Measurements from ENCODE around the gene TMUB1.
A peak's percentile ranks its signal among the peaks of the same experiment; 100 is the strongest.
"Not testable (repeated sequence)": the region's sequence is repeated elsewhere in the genome, so short reads cannot be mapped to it uniquely, and the experiment has no call there.

TMUB1 gene

DNA sequence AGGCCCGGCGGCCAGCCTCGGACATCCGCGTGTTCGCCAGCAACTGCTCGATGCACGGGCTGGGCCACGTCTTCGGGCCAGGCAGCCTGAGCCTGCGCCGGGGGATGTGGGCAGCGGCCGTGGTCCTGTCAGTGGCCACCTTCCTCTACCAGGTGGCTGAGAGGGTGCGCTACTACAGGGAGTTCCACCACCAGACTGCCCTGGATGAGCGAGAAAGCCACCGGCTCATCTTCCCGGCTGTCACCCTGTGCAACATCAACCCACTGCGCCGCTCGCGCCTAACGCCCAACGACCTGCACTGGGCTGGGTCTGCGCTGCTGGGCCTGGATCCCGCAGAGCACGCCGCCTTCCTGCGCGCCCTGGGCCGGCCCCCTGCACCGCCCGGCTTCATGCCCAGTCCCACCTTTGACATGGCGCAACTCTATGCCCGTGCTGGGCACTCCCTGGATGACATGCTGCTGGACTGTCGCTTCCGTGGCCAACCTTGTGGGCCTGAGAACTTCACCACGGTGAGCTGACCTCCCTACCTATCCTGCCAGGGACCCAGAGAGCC, 34.3 kb downstream of the TMUB1 start:
- no peak for DNase-seq

- no peak for DNase-seq
These were observed 35.1 kb downstream of the TMUB1 start, which contains the start of gene ASIC3 for GRCh38 chr7:151047976-151048815. TSS of gene ASIC3 (plus strand) at chr7:151048531. CDS start at chr7:151048886, 355 bp downstream.

DNA sequence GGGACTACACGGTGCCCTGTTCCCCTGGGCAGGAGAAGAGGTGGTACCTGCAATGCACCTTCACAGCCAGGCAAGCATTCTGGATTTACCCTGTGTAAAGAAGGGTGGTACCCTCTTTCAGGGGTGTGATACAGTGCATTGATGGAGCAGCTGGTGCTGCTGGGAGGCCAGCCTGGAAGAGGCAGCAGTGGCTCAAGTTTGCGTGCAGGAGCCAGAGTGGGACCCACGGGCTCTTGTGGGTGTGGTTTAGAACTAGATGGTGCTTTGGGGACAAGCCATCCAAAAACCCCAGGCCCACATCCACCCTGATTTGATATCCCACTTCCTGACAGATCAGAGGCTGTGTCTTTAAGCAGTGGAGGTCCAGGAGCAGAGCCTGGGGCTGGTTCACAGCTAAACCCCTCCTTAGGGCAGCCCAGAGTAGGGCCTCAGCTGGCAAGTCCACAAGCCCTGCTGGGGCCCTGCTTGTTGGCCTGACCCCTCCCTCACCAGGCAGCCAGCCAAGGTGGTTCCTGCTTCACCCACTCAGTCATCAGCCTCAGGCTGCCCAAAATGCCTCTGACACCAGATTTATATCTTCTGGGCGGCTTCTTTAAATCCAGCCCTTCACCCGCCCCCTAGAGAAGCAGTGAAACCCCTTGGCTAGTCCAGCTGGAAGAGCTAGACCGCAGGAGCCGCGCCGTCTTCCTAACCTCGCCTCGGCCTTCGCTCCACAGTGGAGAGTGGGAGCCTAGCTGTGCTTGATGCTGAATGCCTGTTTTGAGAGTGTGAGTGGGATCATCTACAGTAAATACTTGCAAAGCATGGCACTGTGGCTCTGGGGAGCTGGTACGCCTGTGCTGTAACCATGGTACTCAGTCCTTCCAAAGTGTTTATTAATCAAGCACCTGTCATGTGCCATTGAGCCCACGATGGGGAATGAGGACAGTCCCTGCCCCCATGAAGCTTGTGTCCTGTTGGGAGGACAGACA, 36.4 kb downstream of the TMUB1 start:
- no peak for DNase-seq

GRCh38 chr7:151045967-151046366, 37.3 kb downstream of the TMUB1 start:
- no peak for DNase-seq

DNA sequence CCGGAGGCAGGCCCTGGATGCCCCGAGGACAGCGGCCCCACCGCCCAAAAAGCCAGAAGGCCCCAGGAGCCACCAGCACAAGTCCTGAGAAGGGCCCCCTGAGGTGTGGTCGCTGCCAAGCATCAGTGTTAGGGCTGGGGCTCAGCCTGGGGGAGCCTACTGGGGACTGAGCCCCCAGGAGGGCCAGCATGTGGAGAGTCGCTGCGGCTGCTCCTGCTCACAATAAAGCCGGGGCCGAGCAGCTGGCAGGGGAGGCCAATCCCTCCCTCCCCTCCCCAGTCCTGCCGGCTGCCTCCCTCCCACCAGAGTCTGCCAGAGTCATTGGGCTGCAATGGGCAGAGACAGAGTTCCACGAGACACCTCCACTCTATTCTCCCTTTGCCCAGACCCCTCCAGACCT, 38.0 kb downstream of the TMUB1 start:
- DNase-seq: no peak

- no peak for DNase-seq
These were observed 39.3 kb downstream of the TMUB1 start for GRCh38 chr7:151043959-151044358.

- DNase-seq: not testable (repeated sequence)
These were observed 39.8 kb downstream of the TMUB1 start for GRCh38 chr7:151043449-151043848.

DNA sequence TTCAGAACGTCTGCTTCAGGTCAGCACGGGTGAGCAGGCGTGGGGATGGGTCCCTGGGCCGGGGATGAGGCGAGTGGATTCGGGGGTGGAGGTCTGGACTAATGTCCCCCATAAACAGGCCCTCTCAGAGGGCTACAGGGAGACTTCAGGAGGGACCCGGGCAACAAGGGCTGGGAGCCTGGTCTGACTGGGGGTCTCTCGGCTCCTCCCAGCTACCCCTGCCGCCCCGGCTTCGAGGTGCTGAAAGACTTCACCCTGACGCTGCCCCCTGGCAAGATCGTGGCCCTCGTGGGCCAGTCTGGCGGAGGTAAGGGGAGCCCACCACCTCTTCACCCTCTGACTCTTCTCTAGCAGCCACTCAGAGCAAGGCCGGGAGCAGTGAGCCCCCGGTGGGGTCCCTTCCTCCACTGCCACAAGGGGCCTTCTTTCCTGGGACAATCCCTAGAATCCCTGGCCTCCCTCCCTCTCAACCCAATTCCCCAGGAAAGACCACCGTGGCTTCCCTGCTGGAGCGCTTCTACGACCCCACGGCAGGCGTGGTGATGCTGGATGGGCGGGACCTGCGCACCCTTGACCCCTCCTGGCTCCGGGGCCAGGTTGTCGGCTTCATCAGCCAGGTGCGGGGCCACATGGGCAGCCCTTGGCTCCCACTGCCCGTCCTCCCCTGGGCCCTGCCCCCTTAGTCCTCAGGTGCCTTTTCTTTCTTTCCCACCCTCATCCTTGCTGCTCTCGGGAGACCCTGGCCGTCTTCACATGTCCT, 42.5 kb downstream of the TMUB1 start:
- no peak for DNase-seq

DNA sequence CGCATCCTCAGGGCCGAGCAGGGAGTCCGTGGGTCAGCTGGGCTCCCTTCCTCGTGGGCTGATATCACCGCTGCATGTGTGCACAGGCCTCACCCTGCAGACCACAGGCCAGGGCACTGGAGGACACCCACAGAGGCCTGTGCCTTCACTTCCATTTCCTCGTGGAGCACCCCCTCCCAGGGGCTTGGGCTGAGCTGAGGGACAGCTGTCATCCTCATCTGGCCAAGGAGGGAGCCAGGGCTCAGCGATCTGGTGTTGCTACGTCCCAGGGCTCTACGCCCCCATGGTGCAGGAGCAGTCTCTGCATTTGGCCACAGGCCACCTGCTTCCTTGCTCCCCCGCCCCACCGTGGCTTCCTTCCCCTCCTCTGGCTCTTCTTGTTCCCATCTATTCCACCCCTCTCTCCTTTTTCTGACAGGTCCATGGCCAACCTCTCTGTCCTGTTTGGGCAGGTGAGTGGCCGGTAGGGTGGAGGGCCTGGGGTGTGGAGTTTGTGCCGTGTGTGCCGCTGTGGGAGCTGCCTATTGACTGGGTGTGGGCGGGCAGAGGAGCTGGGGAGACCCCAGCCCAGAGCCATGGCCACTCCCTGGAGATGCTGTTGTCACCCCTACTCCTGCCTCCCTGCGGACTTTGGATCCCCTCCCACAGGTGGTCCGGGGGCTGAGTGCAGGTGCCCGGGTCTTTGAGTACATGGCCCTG, 43.3 kb downstream of the TMUB1 start:
- DNase-seq: no peak

DNA sequence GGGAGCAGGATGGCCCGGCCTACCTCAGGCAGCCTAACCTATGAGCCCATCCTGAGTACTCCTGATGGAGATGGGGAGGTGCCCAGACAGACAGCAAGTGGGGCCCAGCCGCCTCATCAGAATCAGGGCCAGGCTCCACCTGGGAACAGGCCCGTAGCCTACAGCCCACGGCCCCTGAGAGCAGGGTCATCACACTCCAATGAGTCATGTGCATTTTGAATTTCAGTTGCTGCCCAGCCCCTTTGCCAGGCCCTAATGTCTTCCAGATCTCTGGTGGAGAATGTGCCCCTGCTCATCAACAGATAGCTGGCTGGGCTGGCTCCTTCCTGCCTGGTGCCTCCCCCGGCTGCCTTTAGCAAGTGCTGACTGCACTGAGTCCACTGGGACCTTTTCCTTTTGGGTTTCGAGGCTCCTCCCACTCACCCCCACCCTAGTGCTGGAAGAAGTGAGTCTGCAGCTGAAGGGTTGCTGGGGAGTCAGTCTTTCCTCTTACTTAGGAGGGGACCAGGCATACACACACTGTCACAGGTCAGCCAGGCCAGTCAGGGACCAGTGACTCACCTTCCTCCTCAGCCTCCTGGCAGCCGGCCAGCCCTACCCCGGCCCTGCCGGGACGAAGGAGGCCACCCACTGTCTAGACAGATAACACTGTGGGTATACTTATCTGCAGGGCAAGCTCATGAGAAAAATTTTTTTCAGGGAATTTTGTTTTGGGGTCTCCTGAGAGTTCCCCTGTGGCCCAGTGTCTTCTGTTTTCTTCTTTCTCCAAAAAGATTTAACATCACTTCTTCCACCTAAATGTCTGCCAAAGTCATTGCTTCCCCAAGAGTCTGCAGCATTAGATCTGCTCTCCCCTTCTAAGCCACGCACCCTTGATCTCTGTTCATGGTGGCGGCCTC, 44.1 kb downstream of the TMUB1 start:
- DNase-seq: peak; percentile 88

DNA sequence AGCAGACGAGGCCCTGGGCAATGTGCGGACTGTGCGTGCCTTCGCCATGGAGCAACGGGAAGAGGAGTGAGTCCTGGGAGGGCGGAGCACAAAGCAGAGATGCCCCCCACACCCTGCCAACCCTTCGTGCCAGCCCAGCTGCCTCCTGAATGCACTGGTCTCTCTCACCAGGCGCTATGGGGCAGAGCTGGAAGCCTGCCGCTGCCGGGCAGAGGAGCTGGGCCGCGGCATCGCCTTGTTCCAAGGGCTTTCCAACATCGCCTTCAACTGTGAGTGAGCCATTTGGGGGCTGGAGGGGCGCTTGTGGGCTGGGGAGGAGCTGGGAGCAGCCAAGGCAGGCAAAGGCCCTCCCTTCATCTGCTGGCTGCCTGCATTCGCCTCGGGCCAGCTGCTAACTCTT, 47.4 kb downstream of the TMUB1 start:
- DNase-seq: no peak

GRCh38 chr7:151035026-151035717, 48.1 kb downstream of the TMUB1 start:
- no peak for DNase-seq

DNA sequence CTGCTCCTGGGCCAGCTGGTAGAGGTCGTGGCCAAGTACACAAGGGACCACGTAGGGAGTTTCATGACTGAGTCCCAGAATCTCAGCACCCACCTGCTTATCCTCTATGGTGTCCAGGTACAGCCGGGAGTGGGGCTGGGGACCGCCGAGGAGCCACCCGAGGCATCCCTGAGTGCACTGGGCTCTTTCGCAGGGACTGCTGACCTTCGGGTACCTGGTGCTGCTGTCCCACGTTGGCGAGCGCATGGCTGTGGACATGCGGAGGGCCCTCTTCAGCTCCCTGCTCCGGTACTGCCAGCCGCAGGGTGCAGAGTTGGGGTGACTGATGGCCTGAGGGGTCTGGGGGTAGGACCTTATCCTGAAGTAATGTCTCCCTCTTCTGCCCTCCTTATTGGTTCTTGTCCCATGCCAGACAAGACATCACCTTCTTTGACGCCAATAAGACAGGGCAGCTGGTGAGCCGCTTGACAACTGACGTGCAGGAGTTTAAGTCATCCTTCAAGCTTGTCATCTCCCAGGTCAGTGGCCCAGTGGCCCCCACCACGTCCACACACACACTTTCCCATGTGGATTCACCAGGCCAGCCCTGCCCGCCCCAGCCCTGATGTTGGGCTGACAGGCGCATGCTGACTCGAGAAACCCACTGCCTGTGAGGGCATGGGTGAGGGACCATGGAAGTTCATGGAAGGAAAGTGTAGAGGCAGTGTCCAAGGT, 48.8 kb downstream of the TMUB1 start:
- no peak for DNase-seq

GRCh38 chr7:151033864-151034249, 49.4 kb downstream of the TMUB1 start:
- no peak for DNase-seq

DNA sequence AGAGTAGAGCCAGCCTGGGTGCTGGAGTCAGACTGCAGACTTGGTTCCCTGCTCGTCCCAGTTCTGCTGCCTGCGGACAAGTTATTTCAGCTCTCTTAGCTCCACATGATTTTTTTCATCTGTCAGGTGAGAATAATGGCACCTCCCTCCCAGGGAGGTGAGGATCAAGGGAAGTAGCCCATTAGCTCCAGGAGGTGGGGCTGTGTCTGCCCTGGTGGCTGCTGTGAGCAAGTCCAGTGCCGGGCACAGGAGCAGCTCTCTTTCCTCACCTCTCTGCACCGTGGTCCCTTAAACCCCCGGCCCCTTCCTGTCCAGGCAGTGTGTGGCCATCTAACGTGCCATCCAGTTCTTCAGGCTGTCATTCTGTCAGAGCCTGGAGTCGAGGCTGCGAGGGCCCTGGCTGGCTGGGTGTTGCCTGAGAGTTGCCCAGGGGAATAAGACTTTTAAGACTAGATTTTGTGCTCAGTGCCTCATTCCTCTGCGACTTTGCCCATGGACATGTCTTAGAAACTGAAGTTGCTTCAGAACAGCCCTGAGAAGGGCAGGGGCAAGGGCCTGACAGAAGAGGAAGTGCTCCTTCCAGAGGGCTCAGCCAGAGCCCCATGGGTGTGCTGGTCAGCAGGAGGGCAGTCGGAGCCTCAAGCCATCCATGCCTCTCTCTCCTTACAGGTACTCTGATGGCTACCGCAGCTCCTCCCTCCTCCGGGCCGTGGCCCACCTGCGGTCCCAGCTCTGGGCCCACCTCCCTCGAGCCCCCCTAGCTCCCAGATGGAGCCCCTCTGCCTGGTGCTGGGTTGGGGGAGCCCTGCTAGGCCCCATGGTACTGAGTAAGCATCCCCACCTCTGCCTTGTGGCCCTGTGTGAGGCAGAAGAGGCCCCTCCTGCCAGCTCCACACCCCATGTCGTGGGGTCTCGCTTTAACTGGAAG, 50.1 kb downstream of the TMUB1 start:
- DNase-seq: no peak
